Heart left ventricle (tissue), 13 donors: ENCODE data around the gene FMO2.

ENCODE experiments used
- CTCF ChIP-seq, 12 donors: fragments of 200-600 bp; sonication (generic) in 4 of 12; IDR thresholded peaks; one replicate each; pipeline versions ENCODE4 v1.5.0 to v1.8.0; 2018 to 2022; ENCODE audit warnings: antibody characterized with exemption in 12 of 12, mild to moderate bottlenecking in 5 of 12
- POLR2A ChIP-seq, 2 donors: fragments of 450-650 bp; IDR thresholded peaks; one replicate each; pipeline ENCODE4 v1.6.1; 2017; ENCODE audit warnings: antibody characterized with exemption in 2 of 2, mild to moderate bottlenecking in 2 of 2, moderate library complexity in 2 of 2
- donor health status: ischemic (EF 13 %, LVEDD 7.1; RV severe dilation, severe dysfunction).
- donor health status: DM: no; HTN: yes; CAD: no.
- donor health status: DM: no; HTN: no; CAD: no.
- donor health status: ischemic (EF 25% LVEDD 6.9; RV normal size, moderate dysfunction).
- donor health status: ischemic (EF 25% LVEDD 5.7; RV mildly dilated, moderate dysfunction).
- donor health status: ischemic (EF 35%, LVEDD 5.7; RV mildly dilated, moderate dysfunction).
- donor health status: nonischemic (EF 11% LVEDD 7.7; RV severe dilation, severe dysfunction).
- donor health status: DM: yes; HTN: yes; CAD: no.
- donor health status: PGD.
- donor health status: ischemic (EF 29% LVEDD 5.4; RV normal size, mild dysfunction).
- donor health status: nonischemic (EF 23%, LVEDD 6.1; RV moderate dilation, normal function).

- TF ChIP-seq POLR2A (IDR thresholded peaks at IDR 0.05) (no peak), CTCF (IDR thresholded peaks at IDR 0.05) (no peak)
These were observed 6.9 kb downstream of the FMO2 start for GRCh38 chr1:171191992-171192391.
